ENCODE data around the gene ADARB2. TPM values are rescaled to one million over a fixed set of nuclear protein-coding genes. Genes with fewer than 3 reads are reported as not detected.
A peak's percentile ranks its signal among the peaks of the same experiment; 100 is the strongest.

ADARB2 gene
- total RNA-seq, 1 experiment from 2014 or later = 0.11 TPM

DNA sequence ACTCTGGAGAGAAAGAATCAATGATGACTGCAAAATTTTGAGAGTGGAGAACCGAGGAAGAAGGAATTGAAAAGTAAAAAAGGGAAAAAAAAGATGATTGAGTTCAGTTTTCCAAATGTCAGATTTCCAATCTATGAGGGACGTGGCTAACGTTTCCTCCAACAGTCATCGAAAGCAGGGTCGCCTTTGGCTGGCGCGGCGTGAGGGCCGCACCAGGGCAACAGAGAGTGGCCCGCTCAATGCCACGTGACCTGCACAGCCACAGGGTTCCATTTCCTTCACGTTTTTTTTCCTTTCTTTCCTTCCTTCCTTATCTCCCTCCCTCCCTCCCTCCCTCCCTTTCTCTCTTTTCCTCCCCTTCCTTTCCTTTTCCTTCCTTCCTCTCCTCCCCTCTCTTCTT, 579.3 kb downstream of the ADARB2 start:
- no peak for DNase-seq (ENCODE audit: low read depth)

DNA sequence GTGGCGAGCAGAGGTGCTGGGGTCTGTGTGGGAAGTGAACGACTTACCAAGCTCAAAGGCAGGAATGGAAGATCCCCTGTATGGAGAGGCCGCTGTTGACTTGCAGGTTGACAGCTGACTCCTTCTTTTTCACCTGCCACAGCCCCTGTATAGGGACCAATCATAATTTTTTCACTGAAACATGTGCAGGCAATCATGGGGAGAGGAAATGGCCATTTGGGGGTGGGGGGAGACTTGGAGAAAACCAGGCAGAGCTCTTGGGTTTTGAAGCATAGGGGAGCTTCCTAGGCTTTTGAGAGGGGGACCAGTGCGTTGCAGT, 579.8 kb downstream of the ADARB2 start:
- DNase-seq (ENCODE audit: low read depth) = no peak

DNA sequence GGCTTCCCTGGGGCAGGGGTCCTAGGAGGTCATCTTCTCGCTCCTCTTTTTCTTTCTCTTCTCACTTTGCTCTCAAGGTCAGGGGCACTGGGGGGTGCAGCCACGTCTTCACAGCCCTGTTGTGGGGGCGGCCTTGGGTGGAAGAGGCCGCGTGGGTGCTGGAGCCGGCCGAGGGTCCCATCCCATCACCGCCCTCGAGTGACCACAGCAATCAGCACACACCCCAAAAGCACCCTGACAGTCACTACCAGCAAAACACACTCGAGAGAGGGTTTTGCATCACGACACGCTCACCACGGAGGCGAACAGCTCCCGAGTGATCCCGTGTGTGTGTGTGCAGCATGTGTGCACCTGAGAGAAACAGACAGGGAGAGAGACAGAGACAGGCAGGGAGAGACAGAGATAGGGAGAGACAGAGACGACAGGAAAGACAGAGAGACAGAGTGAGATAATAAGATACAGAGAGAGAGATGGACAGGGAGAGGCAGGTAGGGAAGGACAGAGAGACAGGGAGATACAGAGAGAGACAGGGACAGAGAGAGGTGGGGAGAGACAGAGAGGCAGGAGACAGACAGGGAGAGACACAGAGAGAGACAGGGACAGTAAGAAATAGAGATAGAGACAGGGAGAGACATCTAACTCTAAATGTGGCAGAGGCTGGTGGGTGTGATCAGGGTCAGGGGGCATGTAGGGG, 580.3 kb downstream of the ADARB2 start:
- no peak for DNase-seq (ENCODE audit: low read depth)

DNA sequence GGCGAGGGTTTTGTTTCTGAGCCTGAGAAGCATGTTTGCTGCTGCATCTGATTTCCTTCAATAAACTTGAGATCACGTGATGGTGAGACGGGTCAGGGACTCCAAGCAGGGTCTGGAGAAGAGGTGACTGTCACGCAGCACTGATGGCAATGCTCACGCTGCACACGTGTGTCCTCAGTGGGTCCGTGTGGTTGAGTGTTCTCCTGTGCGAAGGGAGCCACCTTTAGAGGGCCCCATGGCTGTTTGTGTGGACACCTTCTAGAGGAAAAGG, 580.8 kb downstream of the ADARB2 start:
- no peak for DNase-seq (ENCODE audit: low read depth)

DNA sequence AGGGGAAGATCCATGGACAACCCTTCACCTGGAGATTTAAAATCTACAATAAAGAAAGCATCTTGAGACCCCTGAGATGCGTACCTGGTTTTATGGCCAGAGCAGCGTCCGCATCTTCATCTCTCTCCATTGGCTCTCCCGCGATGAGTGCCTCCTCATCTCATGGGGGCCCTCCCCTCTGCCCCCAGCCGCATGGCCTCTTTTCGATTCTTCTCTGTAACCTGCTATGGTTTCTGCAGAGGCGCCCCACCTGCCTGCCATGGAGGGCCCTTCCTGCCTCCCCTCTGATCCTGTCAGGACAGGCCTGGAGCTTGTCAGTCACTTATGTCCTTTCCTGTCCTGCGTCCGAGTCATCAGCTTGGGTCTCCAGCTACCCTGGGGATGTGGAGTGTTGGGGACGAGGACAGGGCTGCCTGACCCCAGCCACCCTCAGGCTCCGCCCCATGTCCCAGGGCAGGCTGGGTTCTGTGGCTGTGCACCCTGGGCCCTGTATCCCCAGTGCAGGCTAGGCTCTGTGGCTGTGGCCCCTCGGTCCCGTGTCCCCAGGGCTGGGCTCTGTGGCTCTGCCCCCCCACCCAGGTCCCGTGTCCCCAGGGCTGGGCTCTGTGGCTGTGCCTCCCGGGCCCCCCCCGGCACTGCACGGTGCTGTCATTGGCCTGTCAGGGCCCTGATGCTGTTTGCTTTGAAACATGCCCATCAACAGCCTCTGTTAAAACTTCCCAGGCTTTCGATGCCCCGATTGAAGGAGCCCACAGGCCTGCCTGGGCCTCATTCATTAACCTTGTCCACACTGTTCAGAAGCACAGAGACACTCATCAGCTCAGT, 581.3 kb downstream of the ADARB2 start:
- no peak for DNase-seq (ENCODE audit: low read depth)

DNA sequence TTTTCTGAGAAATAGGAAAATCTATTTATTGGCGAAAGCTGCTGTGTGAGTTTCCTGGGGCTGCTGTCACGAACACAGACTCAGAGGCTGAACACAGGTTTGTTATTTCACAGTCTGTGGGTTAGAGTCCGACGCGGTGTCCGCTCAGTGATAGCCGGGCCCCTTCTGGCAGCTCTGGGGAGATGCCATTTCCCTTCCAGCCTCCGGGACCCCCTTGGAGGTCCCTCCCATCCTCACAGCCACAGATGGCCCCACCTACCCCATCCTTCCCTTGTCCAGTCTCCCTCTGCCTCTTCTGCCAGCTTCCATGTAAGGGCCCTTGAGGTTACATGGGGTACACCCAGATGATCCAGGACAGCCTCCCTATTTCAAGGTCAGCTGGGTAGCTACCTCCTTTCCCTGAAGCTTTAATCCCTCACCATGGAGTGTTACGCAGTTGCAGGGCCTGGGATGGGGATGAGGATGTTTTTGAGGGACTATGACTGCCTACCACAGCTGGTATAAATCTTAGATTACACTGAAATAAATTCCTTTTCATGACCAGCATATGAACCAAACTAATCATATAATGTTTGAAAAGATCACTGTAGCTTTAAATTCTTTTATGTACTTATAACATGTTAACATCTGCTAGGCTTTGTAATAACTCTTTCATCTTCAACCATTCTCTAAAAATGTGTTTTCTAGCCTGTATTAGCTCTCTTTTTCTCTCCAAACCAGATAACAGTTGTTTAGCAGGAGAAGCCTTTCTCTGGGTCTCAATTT, 582.6 kb downstream of the ADARB2 start:
- no peak for DNase-seq (ENCODE audit: low read depth)

DNA sequence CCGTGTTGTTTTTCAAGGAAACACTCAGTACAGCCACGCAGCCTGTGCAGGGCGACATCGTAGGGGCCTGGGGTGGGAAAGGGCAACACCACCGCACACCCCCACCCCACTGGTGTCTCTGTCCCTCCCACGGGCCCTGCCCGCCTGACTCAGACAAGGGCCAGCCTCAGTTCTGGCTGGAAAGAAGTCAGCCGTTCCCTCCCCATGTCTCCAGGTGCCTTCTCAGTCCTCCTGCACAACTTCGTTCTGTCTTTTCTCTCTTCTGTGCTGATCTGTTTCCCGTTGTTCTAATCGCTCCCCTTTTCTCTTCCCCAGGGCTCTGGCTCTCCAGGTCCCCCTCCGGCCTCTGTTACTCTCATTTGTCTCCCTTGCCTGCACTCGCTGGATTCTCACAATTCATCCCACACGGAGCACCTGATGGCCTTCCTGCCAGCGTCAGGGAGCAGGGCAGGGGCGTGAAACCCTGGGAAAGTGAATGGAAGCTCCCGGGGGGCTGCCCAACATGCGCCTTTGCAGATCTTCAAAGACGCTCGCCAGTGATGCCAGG, 583.4 kb downstream of the ADARB2 start:
- no peak for DNase-seq (ENCODE audit: low read depth)

DNA sequence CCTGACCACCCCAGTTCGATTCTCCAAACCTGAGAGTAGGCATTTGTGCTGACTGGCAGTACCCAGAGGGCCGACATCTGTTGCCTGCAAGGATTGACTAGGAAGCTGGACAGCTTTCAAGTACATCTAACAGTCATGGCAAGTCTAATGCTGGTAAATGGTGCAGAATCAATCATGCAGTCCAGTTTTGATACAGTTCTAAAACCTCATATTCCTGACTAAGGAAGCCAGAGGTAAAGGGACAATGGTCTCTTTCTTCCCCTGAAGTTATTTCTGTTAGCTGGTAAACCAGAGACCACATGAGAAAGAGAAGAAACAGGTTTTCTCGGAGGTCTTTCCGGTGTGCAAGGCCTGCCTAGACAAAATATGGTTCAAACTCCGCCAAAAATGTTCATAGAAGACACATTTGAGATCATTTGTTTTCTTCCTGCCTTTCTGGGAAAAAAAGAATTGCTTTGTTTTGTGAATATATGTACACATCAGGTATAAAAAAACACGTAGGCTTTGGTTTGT, 584.0 kb downstream of the ADARB2 start:
- DNase-seq (ENCODE audit: low read depth) = no peak

DNA sequence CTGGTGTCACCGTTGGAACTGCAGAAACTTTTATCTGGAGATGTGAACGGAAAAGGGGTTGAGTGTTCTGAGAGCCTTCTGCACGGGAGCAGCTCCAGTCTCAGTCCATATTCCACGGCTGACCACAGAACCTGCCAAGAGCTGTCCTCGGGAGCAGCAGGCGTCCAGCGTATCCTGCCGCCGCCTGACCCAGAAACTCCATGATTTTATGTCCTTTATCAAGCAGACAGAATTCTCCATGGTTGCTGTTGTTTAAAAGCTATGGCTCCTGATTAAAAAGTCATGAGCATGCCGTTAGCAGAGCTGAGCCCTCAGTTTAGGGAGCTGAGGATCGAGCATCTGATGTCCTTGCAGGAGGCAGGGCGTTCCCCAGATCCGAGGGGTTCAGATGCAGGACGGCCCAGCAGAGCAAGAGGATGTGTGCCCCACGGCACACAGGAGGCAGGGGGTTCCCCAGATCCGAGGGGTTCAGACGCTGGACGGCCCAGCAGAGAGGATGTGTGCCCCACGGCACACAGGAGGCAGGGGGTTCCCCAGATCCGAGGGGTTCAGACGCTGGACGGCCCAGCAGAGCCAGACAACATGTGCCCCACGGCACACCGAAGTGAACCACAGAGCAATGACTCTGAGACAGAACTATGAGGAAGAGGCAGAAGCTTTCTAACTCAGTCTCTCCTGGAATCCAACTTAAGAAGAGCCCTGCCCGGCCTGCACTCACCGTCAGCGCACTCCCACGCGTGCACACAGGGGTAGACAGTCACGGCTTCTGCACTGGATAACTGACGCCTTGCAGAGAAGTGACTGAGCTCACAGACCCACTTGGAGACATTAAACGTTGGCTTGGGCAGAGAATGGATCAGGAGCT, 584.7 kb downstream of the ADARB2 start:
- DNase-seq (ENCODE audit: low read depth) = no peak

DNA sequence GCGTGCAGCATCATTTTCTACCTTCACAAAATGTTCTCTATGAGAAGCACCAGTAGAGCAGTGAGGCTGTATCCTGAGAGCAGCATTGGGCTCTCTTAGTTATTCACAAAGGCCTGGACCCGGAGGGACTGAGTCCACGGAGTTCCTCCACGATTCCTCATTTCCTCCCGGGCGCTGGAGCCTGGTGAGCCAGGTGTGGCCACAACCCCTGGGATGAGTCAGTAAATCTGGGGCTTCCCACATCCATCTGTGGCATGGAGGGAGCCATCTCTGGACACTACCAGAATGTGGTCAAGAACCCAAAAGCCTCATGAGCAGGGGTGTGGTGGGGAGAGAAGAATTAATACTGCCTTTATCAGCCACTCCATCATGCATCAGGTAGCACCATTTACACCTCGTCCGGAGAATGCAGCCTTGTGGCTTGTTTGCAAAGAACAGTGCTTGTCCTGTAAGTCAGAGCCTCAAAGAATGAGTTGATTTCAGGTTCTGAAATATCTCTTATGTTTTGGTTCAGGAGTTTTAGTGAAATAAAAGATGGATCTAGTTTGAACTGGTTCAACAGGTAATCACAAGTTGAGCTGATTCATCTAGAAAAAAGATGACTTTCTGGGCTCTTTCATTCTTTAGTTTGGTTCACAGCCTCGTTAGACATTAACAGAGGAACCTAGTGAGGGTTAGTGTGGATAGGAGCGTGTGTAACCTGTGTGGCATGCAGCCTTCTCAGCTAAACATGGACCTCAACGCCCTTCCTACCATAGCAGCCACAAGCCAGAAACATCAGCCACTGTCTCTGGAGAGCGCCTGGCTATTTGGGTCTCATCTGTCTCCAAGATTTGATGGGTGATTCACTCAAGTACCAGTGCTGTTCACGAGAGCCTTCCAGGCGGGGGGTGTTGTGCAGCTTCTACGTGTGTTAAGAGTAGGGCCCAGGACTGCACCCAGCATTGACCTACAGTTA, 586.0 kb downstream of the ADARB2 start:
- DNase-seq (ENCODE audit: low read depth) = peak; percentile 68

DNA sequence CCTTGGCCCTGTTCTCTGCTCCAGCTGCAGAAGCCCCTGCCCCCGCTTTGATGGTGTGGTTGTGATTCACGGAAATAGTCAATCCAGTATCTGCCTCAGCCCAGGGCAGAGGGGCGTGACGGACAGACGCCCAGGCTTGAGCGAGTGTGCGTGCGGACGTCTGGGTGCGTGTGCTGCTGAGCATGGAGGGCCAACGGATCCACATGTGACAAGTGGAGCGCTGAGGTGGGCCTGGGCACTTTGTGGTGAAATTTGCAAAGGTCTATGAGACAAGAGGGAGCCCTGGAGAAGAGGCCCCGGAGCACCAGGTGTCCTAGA, 586.7 kb downstream of the ADARB2 start:
- no peak for DNase-seq (ENCODE audit: low read depth)

DNA sequence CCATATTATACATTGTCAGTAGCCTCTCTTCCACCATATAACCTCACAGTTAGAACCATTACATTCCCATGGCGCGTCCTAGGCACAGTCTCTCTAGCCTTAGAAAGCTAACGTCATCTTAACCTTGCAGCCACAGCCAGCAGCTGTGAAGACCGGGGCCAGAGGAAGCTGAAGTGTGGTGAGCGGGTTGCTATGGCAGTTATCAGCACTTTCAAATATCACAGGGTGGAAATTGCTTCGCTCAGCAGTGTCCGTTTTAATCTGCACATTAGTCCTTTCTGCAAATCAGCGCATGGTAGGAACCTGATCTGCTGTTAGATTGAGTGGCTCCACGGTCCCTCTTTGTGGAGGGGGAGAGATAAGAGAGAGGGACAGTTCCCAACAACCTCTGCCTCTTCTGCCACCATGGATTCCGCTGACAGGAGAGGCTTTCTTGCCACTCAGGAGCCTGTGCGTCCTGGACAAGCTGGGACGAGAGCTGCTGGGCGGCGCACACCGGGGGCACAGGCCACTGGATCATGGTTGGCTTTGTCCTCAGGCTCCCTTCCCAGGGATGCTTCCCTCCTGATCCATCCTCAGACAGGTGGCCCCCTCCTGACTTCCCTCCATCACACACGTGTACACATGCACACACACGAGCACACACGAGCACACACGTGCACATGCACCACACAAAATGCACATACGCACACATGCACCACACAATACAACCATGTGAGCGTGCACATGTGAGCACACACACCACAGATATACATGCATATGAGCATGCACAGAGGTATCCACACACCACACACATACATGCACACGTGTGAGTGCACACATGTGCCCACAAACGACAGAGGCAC, 587.3 kb downstream of the ADARB2 start:
- DNase-seq (ENCODE audit: low read depth) = no peak

DNA sequence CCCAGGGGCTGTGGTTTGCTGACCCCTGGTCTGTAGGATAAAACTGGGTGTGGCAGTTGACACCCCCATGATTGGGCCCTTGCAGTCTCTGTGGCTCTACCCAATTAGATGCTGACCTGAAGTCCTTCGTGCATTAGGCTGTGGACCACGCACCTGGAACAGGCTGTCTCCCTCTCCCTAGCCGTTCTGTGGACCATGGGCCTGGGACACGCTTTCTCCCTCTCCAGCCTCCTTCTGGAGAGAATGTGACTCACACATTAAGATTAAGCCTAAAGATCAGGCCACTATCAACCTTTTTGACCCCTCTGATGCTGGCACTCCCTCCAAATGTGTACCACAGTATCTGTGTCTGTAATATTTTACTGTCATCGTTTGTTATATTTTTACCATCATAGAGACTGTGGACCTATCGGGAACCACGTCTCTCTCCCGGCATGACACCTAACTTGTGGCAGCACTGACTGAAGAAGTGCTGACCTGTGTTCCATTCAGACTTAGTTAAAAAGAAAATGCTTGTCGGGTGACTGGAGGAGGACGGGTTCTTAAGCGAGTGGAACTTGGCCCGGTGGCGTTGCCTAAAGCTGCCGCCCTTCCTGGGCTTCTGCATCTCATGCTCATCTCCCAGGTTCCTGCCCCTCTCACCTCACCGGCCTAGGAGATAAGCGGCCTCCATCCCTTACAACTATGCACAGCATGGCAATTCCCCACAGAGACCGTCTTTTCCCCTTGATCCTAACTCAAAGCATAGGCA, 588.3 kb downstream of the ADARB2 start:
- DNase-seq (ENCODE audit: low read depth) = no peak

DNA sequence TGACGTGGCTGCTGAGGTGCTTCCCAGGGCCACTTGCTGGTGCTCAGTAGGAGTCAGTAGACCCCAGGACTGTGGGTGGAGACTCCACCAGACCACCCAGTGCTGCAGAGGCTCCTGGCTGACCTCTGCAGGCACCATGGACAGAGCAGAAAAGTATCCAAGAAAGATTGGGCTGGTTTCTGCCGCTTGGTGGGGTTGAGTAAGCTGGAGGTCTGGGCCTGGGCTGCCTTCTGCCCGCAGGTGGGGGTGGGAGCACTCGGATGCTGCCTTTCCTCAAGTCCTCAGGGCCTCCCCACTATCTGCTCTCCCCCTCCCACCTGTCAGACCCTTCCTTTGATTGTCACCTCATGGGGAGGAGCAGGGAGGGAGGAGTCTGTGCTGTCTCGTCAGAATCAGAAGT, 589.5 kb downstream of the ADARB2 start:
- no peak for DNase-seq (ENCODE audit: low read depth)

DNA sequence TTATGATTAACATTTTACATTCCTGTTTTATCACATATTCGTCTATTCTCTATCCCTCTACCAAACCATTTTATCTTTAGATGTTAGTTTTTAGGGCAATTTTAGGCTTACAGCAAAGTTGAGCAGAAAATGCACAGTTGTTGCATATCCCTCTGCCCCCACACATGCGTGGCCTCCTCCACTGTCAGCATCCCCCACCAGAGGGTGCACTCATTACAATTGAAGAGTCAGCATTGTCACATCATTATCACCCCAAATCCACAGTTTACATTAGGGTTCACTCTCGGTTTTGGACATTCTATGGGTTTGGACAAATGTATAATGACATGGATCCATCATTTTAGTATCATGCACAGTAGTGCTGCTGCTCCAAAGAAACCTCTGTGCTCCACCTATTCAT, 594.7 kb downstream of the ADARB2 start:
- no peak for DNase-seq (ENCODE audit: low read depth)

DNA sequence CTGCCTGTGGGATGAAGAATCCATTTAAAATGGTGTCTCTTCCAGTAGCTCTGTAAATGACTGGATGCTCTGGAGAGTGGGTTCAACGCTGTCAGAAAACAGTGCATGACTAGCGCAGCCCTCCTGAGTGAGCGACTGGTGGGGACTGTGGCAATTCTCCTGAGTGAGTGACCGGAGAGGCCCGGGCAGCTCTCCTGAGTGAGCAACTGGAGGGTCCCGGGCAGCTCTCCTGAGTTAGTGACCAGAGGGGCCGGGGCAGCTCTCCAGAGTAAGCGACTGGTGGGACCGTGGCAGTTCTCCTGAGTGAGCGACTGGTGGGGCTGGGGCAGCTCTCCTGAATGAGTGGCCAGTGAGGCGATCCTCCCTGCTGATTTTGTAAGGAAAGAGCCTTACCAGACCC, 595.6 kb downstream of the ADARB2 start:
- no peak for DNase-seq (ENCODE audit: low read depth)

DNA sequence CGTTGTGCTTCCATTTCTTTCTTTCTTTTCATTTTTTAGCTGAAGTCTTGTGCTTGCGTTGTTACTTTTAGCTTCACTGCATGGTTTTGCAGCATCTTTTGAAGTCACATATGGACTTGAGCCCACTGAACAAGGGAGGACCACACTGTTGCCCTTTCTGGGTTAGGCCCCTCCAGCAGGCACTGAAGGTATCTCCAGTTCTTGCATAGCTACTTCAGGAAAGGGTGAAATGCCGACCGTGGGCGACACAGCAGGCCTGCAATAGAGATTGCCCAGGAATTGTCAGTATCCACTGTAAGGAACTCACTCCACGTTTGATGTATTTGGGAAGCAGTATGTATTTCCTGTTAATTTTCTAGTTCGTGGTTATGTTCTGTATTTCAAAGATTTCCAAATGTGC, 596.1 kb downstream of the ADARB2 start:
- DNase-seq (ENCODE audit: low read depth) = no peak

DNA sequence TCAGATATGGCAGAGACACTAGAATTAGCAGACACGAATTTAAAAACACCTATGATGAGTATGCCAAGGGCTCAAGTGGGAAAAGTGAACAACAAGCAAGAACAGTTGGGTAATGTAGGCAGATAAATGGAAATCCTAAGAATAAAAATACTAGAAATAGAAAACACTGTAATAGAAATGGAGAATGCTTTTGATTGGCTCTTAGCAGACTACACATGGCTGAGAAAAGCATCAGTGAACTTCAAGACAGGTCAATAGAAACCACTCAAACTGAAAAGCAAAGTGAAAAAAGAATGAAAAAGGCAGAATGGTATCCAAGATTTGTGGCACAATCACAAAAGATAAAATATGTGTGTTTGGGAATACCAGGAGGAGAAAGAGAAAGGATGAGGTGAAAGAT, 598.8 kb downstream of the ADARB2 start:
- DNase-seq (ENCODE audit: low read depth) = no peak
